ENCODE data around the gene OTC. TPM values are rescaled to one million over a fixed set of nuclear protein-coding genes. Genes with fewer than 3 reads are reported as not detected.
A peak's percentile ranks its signal among the peaks of the same experiment; 100 is the strongest.

Gene OTC
- total RNA-seq (not detected), polyA plus RNA-seq (not detected), total RNA-seq (0 reads per million in 6 experiments)

GRCh38 chrX:38352362-38352761, at the start of gene OTC:
TSS of gene OTC (plus strand) at chrX:38352604. CDS start at chrX:38352697, 93 bp downstream.
- H3K36me3 Mint-ChIP-seq: no peaks in the 10 kb centered on the region
- ATAC-seq: no peak
- POLR2A ChIA-PET: no interaction called here
- H3K27me3 Mint-ChIP-seq: peaks cover 0 to 11% (median 4%) of the 10 kb centered on the region in 5 donors
- H3K27ac Mint-ChIP-seq: no peak within 1 kb of the TSS
- no peaks in the 10 kb centered on the region for H3K4me1 Mint-ChIP-seq
- DNase-seq: no peak
- no peaks in the 10 kb centered on the region for H3K9me3 Mint-ChIP-seq
- H3K4me3 Mint-ChIP-seq: no peak within 1 kb of the TSS

DNA sequence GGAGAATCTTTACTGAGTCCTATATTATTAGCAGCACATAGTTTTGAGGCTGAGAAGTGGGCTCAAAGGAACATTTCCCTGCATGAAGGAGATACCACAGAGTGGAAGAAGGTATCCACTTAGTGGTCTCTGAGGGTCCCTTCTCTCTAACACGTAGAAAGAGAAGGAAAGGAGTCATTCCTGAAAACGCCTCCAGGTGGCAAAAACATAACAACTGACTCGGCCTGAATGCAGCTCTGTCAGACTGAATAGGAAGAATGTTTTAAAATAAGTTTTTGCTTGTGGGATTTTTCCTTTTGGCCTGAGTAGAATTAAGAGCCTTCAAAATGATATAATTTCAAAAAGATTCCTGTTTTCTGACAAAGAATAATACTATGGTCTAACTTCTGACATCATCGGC, 48.4 kb upstream of the OTC start:
- no peak for ATAC-seq
- POLR2A ChIA-PET: no interaction called here
- Mint-ChIP-seq H3K9me3 (no peaks in the 10 kb centered on the region), H3K36me3 (peaks cover 0 to 33% (median 0%) of the 10 kb centered on the region in 3 donors), H3K27ac (no peak overlapping the region), H3K4me3 (no peak overlapping the region), H3K27me3 (no peaks in the 10 kb centered on the region), H3K4me1 (no peaks in the 10 kb centered on the region)
- no peak for DNase-seq

DNA sequence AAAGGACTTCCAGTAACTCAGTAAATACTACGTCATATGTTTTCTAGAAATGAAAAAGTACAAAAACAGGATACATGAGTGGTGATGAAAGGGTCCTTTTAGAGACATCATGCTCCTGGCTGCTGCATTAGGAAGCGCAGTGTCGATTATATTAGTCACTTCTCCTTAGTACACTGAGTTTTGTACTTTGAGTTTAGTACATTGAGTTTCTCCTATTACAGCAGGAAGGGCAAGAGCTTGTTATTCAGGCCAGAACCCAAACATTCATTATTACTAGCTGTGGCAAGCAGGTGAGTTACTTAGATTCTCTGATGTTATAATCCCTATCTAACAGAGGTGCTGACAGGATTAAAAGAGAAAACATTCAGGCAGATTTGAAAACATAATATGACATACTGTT, 46.4 kb upstream of the OTC start:
- Mint-ChIP-seq H3K4me3 (no peak overlapping the region), H3K27ac (no peak overlapping the region), H3K4me1 (no peaks in the 10 kb centered on the region), H3K27me3 (no peaks in the 10 kb centered on the region), H3K9me3 (no peaks in the 10 kb centered on the region), H3K36me3 (peaks cover 0 to 37% (median 2%) of the 10 kb centered on the region in 3 donors)
- ATAC-seq: no peak
- POLR2A ChIA-PET: no interaction called here
- no peak for DNase-seq

- H3K9me3 Mint-ChIP-seq: no peaks in the 10 kb centered on the region
- no peak overlapping the region for H3K27ac Mint-ChIP-seq
- ATAC-seq (no peak), DNase-seq (no peak)
- H3K36me3 Mint-ChIP-seq: peaks cover 0 to 35% (median 10%) of the 10 kb centered on the region in 3 donors
- POLR2A ChIA-PET: no interaction called here
- no peaks in the 10 kb centered on the region for H3K27me3 Mint-ChIP-seq
- no peaks in the 10 kb centered on the region for H3K4me1 Mint-ChIP-seq
- no peak overlapping the region for H3K4me3 Mint-ChIP-seq
Observed at GRCh38 chrX:38311743-38312142, 40.7 kb upstream of the OTC start.

DNA sequence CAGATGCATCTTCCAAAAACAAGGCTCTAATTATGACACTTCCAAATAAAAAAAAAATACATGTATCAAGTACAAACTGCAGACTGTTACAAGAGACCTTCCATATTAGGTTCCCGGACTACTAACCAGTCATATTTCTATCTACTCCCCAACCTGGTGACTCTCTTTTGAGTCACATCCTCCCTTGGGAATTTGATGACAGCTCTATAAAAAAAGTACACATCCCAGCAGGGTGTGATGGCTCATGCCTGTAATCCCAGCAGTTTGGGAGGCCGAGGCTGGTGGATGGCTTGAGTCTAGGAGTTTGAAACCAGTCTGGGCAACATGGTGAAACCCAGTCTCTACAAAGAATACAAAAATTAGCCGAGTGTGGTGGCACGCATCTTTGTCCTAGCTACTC, 40.0 kb upstream of the OTC start:
- no peak overlapping the region for H3K27ac Mint-ChIP-seq
- POLR2A ChIA-PET: no interaction called here
- H3K4me3 Mint-ChIP-seq: no peak overlapping the region
- H3K4me1 Mint-ChIP-seq: no peaks in the 10 kb centered on the region
- ATAC-seq: no peak
- H3K9me3 Mint-ChIP-seq: no peaks in the 10 kb centered on the region
- no peaks in the 10 kb centered on the region for H3K27me3 Mint-ChIP-seq
- DNase-seq: no peak
- peaks cover 0 to 38% (median 10%) of the 10 kb centered on the region in 3 donors for H3K36me3 Mint-ChIP-seq

- Mint-ChIP-seq H3K9me3 (no peaks in the 10 kb centered on the region), H3K36me3 (peaks cover 0 to 37% (median 10%) of the 10 kb centered on the region in 3 donors), H3K27ac (no peak overlapping the region), H3K4me3 (no peak overlapping the region), H3K4me1 (no peaks in the 10 kb centered on the region), H3K27me3 (no peaks in the 10 kb centered on the region)
- POLR2A ChIA-PET: no interaction called here
- DNase-seq (no peak), ATAC-seq (no peak)
Observed at GRCh38 chrX:38313190-38313589, 39.2 kb upstream of the OTC start.

- DNase-seq (no peak), ATAC-seq (no peak)
- no peaks in the 10 kb centered on the region for H3K4me1 Mint-ChIP-seq
- no peaks in the 10 kb centered on the region for H3K27me3 Mint-ChIP-seq
- no peaks in the 10 kb centered on the region for H3K9me3 Mint-ChIP-seq
- peaks cover 0 to 43% (median 8%) of the 10 kb centered on the region in 3 donors for H3K36me3 Mint-ChIP-seq
- H3K4me3 Mint-ChIP-seq: no peak overlapping the region
- POLR2A ChIA-PET: no interaction called here
- no peak overlapping the region for H3K27ac Mint-ChIP-seq
Observed at GRCh38 chrX:38315186-38315585, 37.2 kb upstream of the OTC start.

GRCh38 chrX:38318196-38318595, 34.2 kb upstream of the OTC start:
- peaks cover 0 to 38% (median 10%) of the 10 kb centered on the region in 3 donors for H3K36me3 Mint-ChIP-seq
- H3K4me3 Mint-ChIP-seq: no peak overlapping the region
- POLR2A ChIA-PET: no interaction called here
- ATAC-seq (no peak), DNase-seq (no peak)
- H3K27ac Mint-ChIP-seq: no peak overlapping the region
- H3K27me3 Mint-ChIP-seq: no peaks in the 10 kb centered on the region
- H3K9me3 Mint-ChIP-seq: no peaks in the 10 kb centered on the region
- peaks cover 0 to under 1% (median 0%) of the 10 kb centered on the region in 4 donors for H3K4me1 Mint-ChIP-seq

DNA sequence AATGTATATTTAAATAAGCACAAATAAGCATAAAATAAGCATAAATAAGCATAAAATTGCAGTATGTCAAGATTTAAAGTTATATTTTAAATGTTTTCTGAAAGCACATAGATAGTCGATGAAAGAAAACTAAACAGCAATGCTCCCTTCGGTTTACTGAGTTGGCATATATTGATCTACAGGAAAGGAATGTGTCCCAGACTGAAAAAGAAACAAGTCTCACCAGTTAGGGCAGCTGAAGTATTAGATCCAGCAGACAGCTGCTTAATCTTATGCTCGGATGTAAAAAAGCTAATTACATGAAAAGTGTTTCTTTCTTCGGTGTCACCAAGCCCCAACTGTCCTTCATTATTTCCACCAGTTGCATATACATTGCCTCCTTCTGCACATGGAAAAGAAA, 33.8 kb upstream of the OTC start:
- H3K9me3 Mint-ChIP-seq: no peaks in the 10 kb centered on the region
- no peak for DNase-seq
- H3K36me3 Mint-ChIP-seq: peaks cover 0 to 34% (median 10%) of the 10 kb centered on the region in 3 donors
- no peak overlapping the region for H3K27ac Mint-ChIP-seq
- no peak for ATAC-seq
- no peaks in the 10 kb centered on the region for H3K27me3 Mint-ChIP-seq
- peaks cover 0 to 4% (median 2%) of the 10 kb centered on the region in 4 donors for H3K4me1 Mint-ChIP-seq
- POLR2A ChIA-PET: no interaction called here
- H3K4me3 Mint-ChIP-seq: no peak overlapping the region

- no peaks in the 10 kb centered on the region for H3K9me3 Mint-ChIP-seq
- no peaks in the 10 kb centered on the region for H3K27me3 Mint-ChIP-seq
- POLR2A ChIA-PET: no interaction called here
- H3K4me1 Mint-ChIP-seq: peaks cover 0 to 13% (median 11%) of the 10 kb centered on the region in 4 donors
- H3K36me3 Mint-ChIP-seq: peaks cover 0 to 23% (median 4%) of the 10 kb centered on the region in 3 donors
- ATAC-seq: no peak
- no peak for DNase-seq
- no peak overlapping the region for H3K27ac Mint-ChIP-seq
- no peak overlapping the region for H3K4me3 Mint-ChIP-seq
Observed at GRCh38 chrX:38320819-38321218, 31.6 kb upstream of the OTC start.

DNA sequence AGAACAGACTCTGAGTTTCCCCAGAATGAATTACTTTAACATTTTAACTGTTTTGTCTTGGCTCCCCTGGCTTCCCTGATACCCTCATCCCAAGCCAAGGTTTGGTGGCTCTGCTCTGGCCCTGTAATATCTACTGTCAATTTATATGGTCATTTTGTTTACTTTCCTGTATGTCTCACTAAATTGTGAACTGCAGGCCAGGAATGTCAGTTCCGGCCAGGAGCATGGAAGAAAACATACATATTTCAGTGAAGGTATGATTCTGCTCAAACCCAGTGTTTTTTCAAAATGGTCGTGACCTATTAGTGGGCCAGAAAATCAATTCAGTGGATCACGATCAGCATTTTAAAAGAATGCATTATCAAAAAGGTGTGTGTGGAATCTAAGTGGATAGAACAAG, 26.3 kb upstream of the OTC start:
- peak overlapping the region; percentile 91 to 97 (median 94) for H3K4me3 Mint-ChIP-seq
- DNase-seq (no peak), ATAC-seq (no peak)
- H3K27ac Mint-ChIP-seq: peak overlapping the region in 9 of 10 donors; percentile 80 to 98 (median 97)
- POLR2A ChIA-PET: no interaction called here
- peaks cover 0 to 2% (median 0%) of the 10 kb centered on the region in 3 donors for H3K36me3 Mint-ChIP-seq
- no peaks in the 10 kb centered on the region for H3K27me3 Mint-ChIP-seq
- no peaks in the 10 kb centered on the region for H3K9me3 Mint-ChIP-seq
- H3K4me1 Mint-ChIP-seq: peaks cover 4 to 35% (median 31%) of the 10 kb centered on the region in 4 donors

GRCh38 chrX:38327007-38327774, 25.2 kb upstream of the OTC start, which contains the start of gene RPGR:
TSS of gene RPGR (minus strand) at chrX:38327509. CDS start at chrX:38327367, 142 bp downstream.
- peak; percentile 83 to 95 (median 89) for DNase-seq
- Mint-ChIP-seq H3K36me3 (no peaks in the 10 kb centered on the region), H3K27me3 (no peaks in the 10 kb centered on the region), H3K9me3 (no peaks in the 10 kb centered on the region), H3K4me3 (peak within 1 kb of the TSS; percentile 91 to 97 (median 94)), H3K4me1 (peaks cover 4 to 35% (median 31%) of the 10 kb centered on the region in 4 donors), H3K27ac (peak within 1 kb of the TSS; percentile 80 to 98 (median 97))
- POLR2A ChIA-PET: interaction anchor here (0.6 to 1.4 kb wide), 4 partner anchors 235 to 933 kb away, joined by 3 to 5 read pairs (median 4); no protein-coding TSS in a partner anchor
- ATAC-seq: peak; percentile 94

DNA sequence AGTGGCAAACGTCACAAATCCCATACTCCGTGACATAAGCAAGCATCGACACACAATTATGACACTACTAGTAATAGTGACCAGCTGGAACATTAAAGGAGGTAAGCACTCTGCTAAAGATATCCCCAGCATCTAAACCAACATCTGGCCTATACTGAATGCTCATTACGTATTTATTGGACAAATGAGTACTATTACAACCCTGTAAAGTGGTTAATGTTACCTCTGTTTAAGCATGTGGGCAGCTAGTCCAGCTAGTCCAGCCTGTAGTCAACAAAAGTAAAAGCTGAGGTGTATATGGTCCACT, 24.7 kb upstream of the OTC start:
- no peaks in the 10 kb centered on the region for H3K36me3 Mint-ChIP-seq
- H3K4me1 Mint-ChIP-seq: peaks cover 4 to 35% (median 31%) of the 10 kb centered on the region in 4 donors
- H3K27me3 Mint-ChIP-seq: no peaks in the 10 kb centered on the region
- peak overlapping the region; percentile 91 to 97 (median 94) for H3K4me3 Mint-ChIP-seq
- peak overlapping the region; percentile 80 to 98 (median 97) for H3K27ac Mint-ChIP-seq
- DNase-seq (no peak), ATAC-seq (peak; percentile 3 to 6)
- POLR2A ChIA-PET: interaction anchor here (0.6 to 1.4 kb wide), 3 partner anchors 235 to 932 kb away, joined by 3 to 5 read pairs (median 3); no protein-coding TSS in a partner anchor
- no peaks in the 10 kb centered on the region for H3K9me3 Mint-ChIP-seq

Measured in naive thymus-derived CD8-positive, alpha-beta T cell (primary cell).